Central memory CD8-positive, alpha-beta T cell (primary cell): ENCODE results near the gene DENND10.
A peak's percentile ranks its signal among the peaks of the same experiment; 100 is the strongest.
"Not testable (repeated sequence)": the region's sequence is repeated elsewhere in the genome, so short reads cannot be mapped to it uniquely, and the experiment has no call there.

ENCODE experiments used
- ATAC-seq: fragments of 150-1000 bp; cut with Tn5 transposase; replicated peaks from 2 replicates; pipeline ENCODE4 v1.10.0; 2022; ENCODE audit warnings: mild to moderate bottlenecking, moderate FRiP score, moderate number of reproducible peaks; ENCODE audit not compliant: poor library complexity, severe bottlenecking; ENCODE audit errors: extremely low read depth
- DNase-seq, 2 donors: peaks; one replicate each; pipeline ENCODE4 v3.0.0; 2021; ENCODE audit warnings: low spot score in 2 of 2
- H3K27ac Mint-ChIP-seq: one replicate; pipeline ENCODE4 v1.8.0; 2022; ENCODE audit warnings: low read depth, mild to moderate bottlenecking, moderate library complexity, mixed read lengths
- H3K27me3 Mint-ChIP-seq: one replicate; pipeline ENCODE4 v1.8.0; 2022; ENCODE audit warnings: mixed read lengths
- H3K36me3 Mint-ChIP-seq: one replicate; pipeline ENCODE4 v1.8.0; 2022; ENCODE audit warnings: mild to moderate bottlenecking, moderate library complexity, mixed read lengths; ENCODE audit not compliant: insufficient read depth
- H3K4me1 Mint-ChIP-seq: one replicate; pipeline ENCODE4 v1.8.0; 2022; ENCODE audit warnings: mixed read lengths
- H3K4me3 Mint-ChIP-seq: one replicate; pipeline ENCODE4 v1.8.0; 2022; ENCODE audit warnings: mild to moderate bottlenecking, moderate library complexity, mixed read lengths
- H3K9me3 Mint-ChIP-seq: one replicate; pipeline ENCODE4 v1.8.0; 2022; ENCODE audit warnings: mixed read lengths

The DENND10 gene

GRCh38 chr10:119120413-119120867 is 16.5 kb downstream of the DENND10 start:
- Mint-ChIP-seq H3K27ac (peak overlapping the region; percentile 19), H3K4me1 (no peaks in the 10 kb centered on the region), H3K27me3 (no peaks in the 10 kb centered on the region), H3K36me3 (peaks cover 68% of the 10 kb centered on the region), H3K9me3 (no peaks in the 10 kb centered on the region), H3K4me3 (no peak overlapping the region)
- DNase-seq (peak in 1 of 2 donors; percentile 37), ATAC-seq (peak; percentile 100)

- Mint-ChIP-seq H3K9me3 (no peaks in the 10 kb centered on the region), H3K36me3 (peaks cover 73% of the 10 kb centered on the region), H3K4me3 (no peak overlapping the region), H3K27ac (no peak overlapping the region), H3K27me3 (no peaks in the 10 kb centered on the region), H3K4me1 (no peaks in the 10 kb centered on the region)
- ATAC-seq (no peak), DNase-seq (no peak)
Observed at GRCh38 chr10:119120875-119121274, 17.0 kb downstream of the DENND10 start.

GRCh38 chr10:119125942-119126341 is 22.0 kb downstream of the DENND10 start:
- Mint-ChIP-seq H3K9me3 (no peaks in the 10 kb centered on the region), H3K36me3 (peaks cover 71% of the 10 kb centered on the region), H3K27me3 (no peaks in the 10 kb centered on the region), H3K4me1 (peaks cover 7% of the 10 kb centered on the region), H3K4me3 (no peak overlapping the region), H3K27ac (no peak overlapping the region)
- DNase-seq (no peak), ATAC-seq (no peak)

- no peaks in the 10 kb centered on the region for H3K27me3 Mint-ChIP-seq
- no peak overlapping the region for H3K27ac Mint-ChIP-seq
- peaks cover 52% of the 10 kb centered on the region for H3K36me3 Mint-ChIP-seq
- ATAC-seq = no peak
- no peak for DNase-seq
- H3K4me1 Mint-ChIP-seq = peaks cover 28% of the 10 kb centered on the region
- H3K4me3 Mint-ChIP-seq = no peak overlapping the region
- H3K9me3 Mint-ChIP-seq = no peaks in the 10 kb centered on the region
Observed at GRCh38 chr10:119129721-119130120, 25.8 kb downstream of the DENND10 start.

GRCh38 chr10:119131512-119132240 is 27.8 kb downstream of the DENND10 start:
- H3K9me3 Mint-ChIP-seq = no peaks in the 10 kb centered on the region
- H3K27ac Mint-ChIP-seq = peak overlapping the region; percentile 87
- H3K4me3 Mint-ChIP-seq = peak overlapping the region; percentile 81
- H3K4me1 Mint-ChIP-seq = peaks cover 32% of the 10 kb centered on the region
- H3K36me3 Mint-ChIP-seq = peaks cover 41% of the 10 kb centered on the region
- no peaks in the 10 kb centered on the region for H3K27me3 Mint-ChIP-seq
- DNase-seq = peak in 1 of 2 donors; percentile 16
- peak; percentile 89 for ATAC-seq

- no peak for DNase-seq
- no peak for ATAC-seq
Observed at GRCh38 chr10:119132521-119133345, 28.8 kb downstream of the DENND10 start.

GRCh38 chr10:119133949-119134348 is 30.0 kb downstream of the DENND10 start:
- ATAC-seq (no peak), DNase-seq (no peak)
- no peak overlapping the region for H3K4me3 Mint-ChIP-seq
- H3K4me1 Mint-ChIP-seq = peaks cover 32% of the 10 kb centered on the region
- no peak overlapping the region for H3K27ac Mint-ChIP-seq
- H3K9me3 Mint-ChIP-seq = no peaks in the 10 kb centered on the region
- H3K27me3 Mint-ChIP-seq = no peaks in the 10 kb centered on the region
- peaks cover 37% of the 10 kb centered on the region for H3K36me3 Mint-ChIP-seq

More at GRCh38 chr10:119132521-119133345, 28.8 kb downstream of the DENND10 start:
- peaks cover 37% of the 10 kb centered on the region for H3K36me3 Mint-ChIP-seq
- peak overlapping the region; percentile 87 for H3K27ac Mint-ChIP-seq
- H3K27me3 Mint-ChIP-seq = no peaks in the 10 kb centered on the region
- H3K4me1 Mint-ChIP-seq = peaks cover 32% of the 10 kb centered on the region
- H3K4me3 Mint-ChIP-seq = peak overlapping the region; percentile 81
- no peaks in the 10 kb centered on the region for H3K9me3 Mint-ChIP-seq

- Mint-ChIP-seq H3K27me3 (no peaks in the 10 kb centered on the region), H3K27ac (no peak overlapping the region), H3K36me3 (peaks cover 31% of the 10 kb centered on the region), H3K4me3 (no peak overlapping the region), H3K4me1 (peaks cover 38% of the 10 kb centered on the region), H3K9me3 (no peaks in the 10 kb centered on the region)
- ATAC-seq (no peak), DNase-seq (no peak)
Observed at GRCh38 chr10:119135513-119135881, 31.6 kb downstream of the DENND10 start.

- Mint-ChIP-seq H3K27ac (no peak overlapping the region), H3K9me3 (no peaks in the 10 kb centered on the region), H3K4me3 (no peak overlapping the region), H3K36me3 (peaks cover 26% of the 10 kb centered on the region), H3K27me3 (no peaks in the 10 kb centered on the region), H3K4me1 (peaks cover 32% of the 10 kb centered on the region)
- DNase-seq (no peak), ATAC-seq (no peak)
Observed at GRCh38 chr10:119136084-119136483, 32.2 kb downstream of the DENND10 start.

GRCh38 chr10:119137878-119138277 is 34.0 kb downstream of the DENND10 start:
- not testable (repeated sequence) for ATAC-seq, H3K27ac Mint-ChIP-seq, H3K27me3 Mint-ChIP-seq, DNase-seq, H3K9me3 Mint-ChIP-seq, H3K4me3 Mint-ChIP-seq
- H3K36me3 Mint-ChIP-seq = peaks cover 22% of the 10 kb centered on the region
- H3K4me1 Mint-ChIP-seq = peaks cover 18% of the 10 kb centered on the region

GRCh38 chr10:119138346-119139306 is 34.7 kb downstream of the DENND10 start:
- Mint-ChIP-seq H3K4me3 (peak overlapping the region; percentile 44), H3K27me3 (no peaks in the 10 kb centered on the region), H3K27ac (peak overlapping the region; percentile 55), H3K36me3 (peaks cover 20% of the 10 kb centered on the region), H3K9me3 (no peaks in the 10 kb centered on the region), H3K4me1 (peaks cover 16% of the 10 kb centered on the region)
- ATAC-seq = no peak
- DNase-seq = no peak

GRCh38 chr10:119139464-119140067 is 35.7 kb downstream of the DENND10 start:
- Mint-ChIP-seq H3K27ac (peak overlapping the region; percentile 29), H3K36me3 (peaks cover 19% of the 10 kb centered on the region), H3K27me3 (no peaks in the 10 kb centered on the region), H3K4me3 (peak overlapping the region; percentile 44), H3K4me1 (peaks cover 13% of the 10 kb centered on the region), H3K9me3 (no peaks in the 10 kb centered on the region)
- peak; percentile 71 for ATAC-seq
- peak; percentile 17 to 31 for DNase-seq
